H9 (cell line): Measurements from ENCODE around the gene ITSN1. TPM values are rescaled to one million over a fixed set of nuclear protein-coding genes. Genes with fewer than 3 reads are reported as not detected.

Experiments
- DNase-seq: peaks from one replicate; pipeline ENCODE4 v3.0.0-alpha.2; 2017
- H2AFZ ChIP-seq: one replicate; pipeline ENCODE4 v1.6.1; 2013; ENCODE audit warnings: mild to moderate bottlenecking, low read length, control low read depth, moderate library complexity
- H2AK5ac ChIP-seq: 2 replicates; pipeline ENCODE4 v1.6.1; 2013; ENCODE audit warnings: low read length, control low read depth, mixed read lengths; ENCODE audit not compliant: insufficient read length
- H2BK120ac ChIP-seq: one replicate; pipeline ENCODE4 v1.6.1; 2013; ENCODE audit warnings: low read depth, mild to moderate bottlenecking, low read length, control low read depth, inconsistent platforms; ENCODE audit not compliant: poor library complexity, severe bottlenecking
- H2BK12ac ChIP-seq: 2 replicates; pipeline ENCODE4 v1.6.1; 2013; ENCODE audit warnings: low read length, control low read depth, mixed read lengths, low read depth; ENCODE audit not compliant: insufficient read length
- H2BK15ac ChIP-seq: 2 replicates; pipeline ENCODE4 v1.6.1; 2013; ENCODE audit warnings: low read depth, low read length, control low read depth
- H2BK20ac ChIP-seq: one replicate; pipeline ENCODE4 v1.6.1; 2013; ENCODE audit warnings: low read depth, mild to moderate bottlenecking, low read length, control low read depth, inconsistent platforms; ENCODE audit not compliant: poor library complexity, severe bottlenecking
- H2BK5ac ChIP-seq: 2 replicates; pipeline ENCODE4 v1.6.1; 2013; ENCODE audit warnings: low read length, control low read depth, mixed read lengths; ENCODE audit not compliant: insufficient read length
- H3K14ac ChIP-seq: 2 replicates; pipeline ENCODE4 v1.6.1; 2013; ENCODE audit warnings: low read length, control low read depth; ENCODE audit not compliant: insufficient read depth
- H3K18ac ChIP-seq: 2 replicates; pipeline ENCODE4 v1.6.1; 2013; ENCODE audit warnings: low read depth, mild to moderate bottlenecking, mixed read lengths, low read length, control low read depth; ENCODE audit not compliant: insufficient read length
- H3K23ac ChIP-seq: 2 replicates; pipeline ENCODE4 v1.6.1; 2013; ENCODE audit warnings: low read length, control low read depth, mixed read lengths, low read depth; ENCODE audit not compliant: insufficient read length
- H3K23me2 ChIP-seq: 2 replicates; pipeline ENCODE4 v1.6.1; 2013; ENCODE audit warnings: low read depth, mild to moderate bottlenecking, mixed read lengths, low read length, control low read depth; ENCODE audit not compliant: insufficient read length, poor library complexity, severe bottlenecking
- H3K27ac ChIP-seq: 2 replicates; pipeline ENCODE4 v1.5.1; 2013; ENCODE audit warnings: low read length, control low read depth, mixed read lengths, low read depth; ENCODE audit not compliant: insufficient read length
- H3K27me3 ChIP-seq: 2 replicates; pipeline ENCODE4 v1.6.1; 2013; ENCODE audit warnings: low read length, control low read depth, inconsistent platforms; ENCODE audit not compliant: insufficient read depth
- H3K4ac ChIP-seq: 2 replicates; pipeline ENCODE4 v1.6.1; 2013; ENCODE audit warnings: low read depth, mild to moderate bottlenecking, control low read depth, inconsistent platforms, low read length, moderate library complexity
- H3K4me1 ChIP-seq: 2 replicates; pipeline ENCODE4 v1.6.1; 2013; ENCODE audit warnings: low read length, control low read depth, inconsistent platforms; ENCODE audit not compliant: insufficient read depth
- H3K4me2 ChIP-seq: 2 replicates; pipeline ENCODE4 v1.6.1; 2013; ENCODE audit warnings: low read length, control low read depth, mixed read lengths; ENCODE audit not compliant: insufficient read length, insufficient read depth
- H3K56ac ChIP-seq: 2 replicates; pipeline ENCODE4 v1.6.1; 2013; ENCODE audit warnings: low read depth, mild to moderate bottlenecking, mixed read lengths, low read length, control low read depth; ENCODE audit not compliant: insufficient read length
- H3K79me1 ChIP-seq: 2 replicates; pipeline ENCODE4 v1.6.1; 2013; ENCODE audit warnings: low read depth, mild to moderate bottlenecking, moderate library complexity, low read length, control low read depth, inconsistent platforms; ENCODE audit not compliant: insufficient read depth, poor library complexity, severe bottlenecking
- H3K79me2 ChIP-seq: 2 replicates; pipeline ENCODE4 v1.6.1; 2013; ENCODE audit warnings: low read length, control low read depth, inconsistent platforms; ENCODE audit not compliant: insufficient read depth
- H3K9ac ChIP-seq: 2 replicates; pipeline ENCODE4 v1.6.1; 2013; ENCODE audit warnings: low read length, control low read depth, mixed read lengths; ENCODE audit not compliant: insufficient read length; ENCODE audit errors: extremely low read depth
- H3K9me3 ChIP-seq: one replicate; pipeline ENCODE4 v1.6.1; 2013; ENCODE audit warnings: low read depth, low read length, inconsistent platforms; ENCODE audit not compliant: control insufficient read depth
- H3T11ph ChIP-seq: one replicate; pipeline ENCODE4 v1.6.1; 2013; ENCODE audit warnings: mild to moderate bottlenecking, low read length, control low read depth, inconsistent platforms
- H4K20me1 ChIP-seq: one replicate; pipeline ENCODE4 v1.6.1; 2013; ENCODE audit not compliant: control insufficient read depth, insufficient read length, insufficient read depth
- H4K5ac ChIP-seq: 2 replicates; pipeline ENCODE4 v1.6.1; 2013; ENCODE audit warnings: low read depth, mild to moderate bottlenecking, mixed read lengths, low read length, control low read depth; ENCODE audit not compliant: insufficient read length
- H4K8ac ChIP-seq: replicated peaks from 2 replicates; pipeline ENCODE4 v1.6.1; 2013; ENCODE audit warnings: low read length, control low read depth, mixed read lengths, low read depth; ENCODE audit not compliant: insufficient read length
- H4K91ac ChIP-seq: 2 replicates; pipeline ENCODE4 v1.6.1; 2013; ENCODE audit warnings: low read depth, mild to moderate bottlenecking, moderate library complexity, mixed read lengths, low read length, control low read depth; ENCODE audit not compliant: insufficient read length
- H3K27ac Mint-ChIP-seq, 3 experiments: 2 replicates in 2 of 3; 3 replicates in 1 of 3; pipeline ENCODE4 v1.8.0; 2020 to 2021; ENCODE audit warnings: mixed read lengths in 3 of 3, mild to moderate bottlenecking in 1 of 3, moderate library complexity in 1 of 3
- H3K27me3 Mint-ChIP-seq: 2 replicates; pipeline ENCODE4 v1.8.0; 2021; ENCODE audit warnings: low read depth, mild to moderate bottlenecking, moderate library complexity, mixed read lengths
- H3K36me3 Mint-ChIP-seq, 3 experiments: 2 replicates in 2 of 3; 3 replicates in 1 of 3; pipeline ENCODE4 v1.8.0; 2020 to 2021; ENCODE audit warnings: low read depth in 3 of 3, mixed read lengths in 3 of 3; ENCODE audit not compliant: insufficient read depth in 1 of 3
- H3K4me1 Mint-ChIP-seq, 2 experiments: 2 replicates each; pipeline ENCODE4 v1.8.0; 2020; ENCODE audit warnings: mixed read lengths in 2 of 2
- H3K4me3 Mint-ChIP-seq, 2 experiments: 2 replicates in 1 of 2; 3 replicates in 1 of 2; pipeline ENCODE4 v1.8.0; 2020 to 2021; ENCODE audit warnings: mild to moderate bottlenecking in 2 of 2, mixed read lengths in 2 of 2, moderate library complexity in 1 of 2
- H3K9me3 Mint-ChIP-seq, 2 experiments: 2 replicates in 1 of 2; 3 replicates in 1 of 2; pipeline ENCODE4 v1.8.0; 2020; ENCODE audit warnings: mild to moderate bottlenecking in 2 of 2, mixed read lengths in 2 of 2, moderate library complexity in 1 of 2
- WGBS: extraction: QIAGEN DNeasy Blood & Tissue Kit; methylation state at CpG from one replicate; pipeline ENCODE4 v1.1.7; 2013; ENCODE audit warnings: missing lambda C conversion rate, low lambda C conversion rate, mixed read lengths; ENCODE audit not compliant: insufficient read length; ENCODE audit errors: extremely low coverage; 5-methylcytosine and 5-hydroxymethylcytosine counted together
- total RNA-seq: library from RNA; stranded (reverse); gene quantifications from 2 replicates; pipeline ENCODE4 v1.2.1, GENCODE V29; 2021
- TF ChIP-seq, protein P1 (sequence below): fragments of 200-600 bp; sonication (generic); conservative IDR thresholded peaks from 3 replicates; pipeline ENCODE4 v1.8.0; 2021; ENCODE audit warnings: antibody characterized with exemption, mild to moderate bottlenecking

The ITSN1 gene
- total RNA-seq, 1 experiment from 2014 or later, result 94.2 TPM

DNA sequence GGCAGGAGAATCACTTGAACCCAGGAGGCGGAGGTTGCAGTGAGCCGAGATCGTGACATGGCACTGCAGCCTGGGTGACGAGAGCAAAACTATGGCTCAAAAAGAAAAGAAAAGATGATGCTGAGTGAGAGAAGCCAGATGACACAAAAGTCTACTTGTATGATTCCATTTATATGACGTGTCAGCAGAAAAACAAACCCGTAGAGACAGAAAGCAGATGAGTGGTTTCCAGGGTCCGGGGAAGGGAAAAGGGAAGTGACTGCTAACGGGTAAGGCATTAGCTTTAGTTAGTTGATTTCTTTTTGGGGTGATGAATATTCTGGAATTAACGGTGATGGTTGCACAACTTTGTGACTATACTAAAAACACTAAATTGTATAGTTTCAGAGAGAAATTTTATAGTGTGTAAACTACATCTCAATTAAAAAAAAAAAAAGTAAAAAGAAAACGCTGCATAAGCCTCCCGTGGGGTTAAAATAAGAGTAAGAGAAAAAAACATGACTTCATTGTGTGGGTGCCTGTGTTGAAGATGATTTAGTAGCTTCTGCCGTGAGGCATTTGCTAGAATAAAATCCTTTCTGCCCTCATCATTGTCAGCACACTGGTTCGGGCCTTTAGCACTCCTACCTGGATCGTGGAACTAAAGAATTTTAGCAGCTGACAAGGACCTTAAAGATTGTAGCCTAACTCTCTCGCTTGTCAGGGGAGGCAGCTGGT lies 298.0 kb downstream of the ITSN1 start:
- Histone ChIP-seq H3K4ac (no peak overlapping the region), H2AK5ac (no peak overlapping the region), H3K14ac (no peak overlapping the region), H2BK12ac (no peak overlapping the region), H3K9me3 (no peaks in the 10 kb centered on the region), H3K79me2 (no peaks in the 10 kb centered on the region), H4K8ac (no peak overlapping the region), H4K20me1 (no peaks in the 10 kb centered on the region), H3K4me2 (no peak overlapping the region), H3K79me1 (no peaks in the 10 kb centered on the region), H3K9ac (no peak overlapping the region), H3K27ac (no peak overlapping the region), H2BK20ac (no peak overlapping the region), H3T11ph (no peak overlapping the region), H2BK15ac (no peak overlapping the region), H4K91ac (no peak overlapping the region), H2BK5ac (no peak overlapping the region), H3K18ac (no peak overlapping the region), H3K56ac (no peak overlapping the region), H2BK120ac (no peak overlapping the region), H2AFZ (no peak overlapping the region), H3K23me2 (no peaks in the 10 kb centered on the region), H4K5ac (no peak overlapping the region), H3K27me3 (no peaks in the 10 kb centered on the region), H3K4me1 (no peaks in the 10 kb centered on the region; the same call in 1 of the 2 replicates), H3K23ac (no peak overlapping the region)
- Mint-ChIP-seq H3K4me3 (no peak overlapping the region), H3K27ac (no peak overlapping the region), H3K36me3 (peaks cover 4 to 27% (median 18%) of the 10 kb centered on the region in 3 experiments; a peak in 6 of 7 replicates), H3K27me3 (no peaks in the 10 kb centered on the region), H3K9me3 (peaks cover 4 to 11% of the 10 kb centered on the region in 2 experiments; a peak in 4 of 5 replicates), H3K4me1 (peaks cover 15 to 18% of the 10 kb centered on the region in 2 experiments)
- TF ChIP-seq, protein P1, sequence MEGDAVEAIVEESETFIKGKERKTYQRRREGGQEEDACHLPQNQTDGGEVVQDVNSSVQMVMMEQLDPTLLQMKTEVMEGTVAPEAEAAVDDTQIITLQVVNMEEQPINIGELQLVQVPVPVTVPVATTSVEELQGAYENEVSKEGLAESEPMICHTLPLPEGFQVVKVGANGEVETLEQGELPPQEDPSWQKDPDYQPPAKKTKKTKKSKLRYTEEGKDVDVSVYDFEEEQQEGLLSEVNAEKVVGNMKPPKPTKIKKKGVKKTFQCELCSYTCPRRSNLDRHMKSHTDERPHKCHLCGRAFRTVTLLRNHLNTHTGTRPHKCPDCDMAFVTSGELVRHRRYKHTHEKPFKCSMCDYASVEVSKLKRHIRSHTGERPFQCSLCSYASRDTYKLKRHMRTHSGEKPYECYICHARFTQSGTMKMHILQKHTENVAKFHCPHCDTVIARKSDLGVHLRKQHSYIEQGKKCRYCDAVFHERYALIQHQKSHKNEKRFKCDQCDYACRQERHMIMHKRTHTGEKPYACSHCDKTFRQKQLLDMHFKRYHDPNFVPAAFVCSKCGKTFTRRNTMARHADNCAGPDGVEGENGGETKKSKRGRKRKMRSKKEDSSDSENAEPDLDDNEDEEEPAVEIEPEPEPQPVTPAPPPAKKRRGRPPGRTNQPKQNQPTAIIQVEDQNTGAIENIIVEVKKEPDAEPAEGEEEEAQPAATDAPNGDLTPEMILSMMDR, result no peak
- DNase-seq, result no peak
- no CpG with 5 or more reads among the region's 15 CpGs for WGBS
